ENCODE results near the gene SPRED1. TPM values are rescaled to one million over a fixed set of nuclear protein-coding genes. Genes with fewer than 3 reads are reported as not detected.

The SPRED1 gene
- total and polyA plus RNA-seq, 2 experiments from 2014 or later: 11.4 to 44.0 TPM

DNA sequence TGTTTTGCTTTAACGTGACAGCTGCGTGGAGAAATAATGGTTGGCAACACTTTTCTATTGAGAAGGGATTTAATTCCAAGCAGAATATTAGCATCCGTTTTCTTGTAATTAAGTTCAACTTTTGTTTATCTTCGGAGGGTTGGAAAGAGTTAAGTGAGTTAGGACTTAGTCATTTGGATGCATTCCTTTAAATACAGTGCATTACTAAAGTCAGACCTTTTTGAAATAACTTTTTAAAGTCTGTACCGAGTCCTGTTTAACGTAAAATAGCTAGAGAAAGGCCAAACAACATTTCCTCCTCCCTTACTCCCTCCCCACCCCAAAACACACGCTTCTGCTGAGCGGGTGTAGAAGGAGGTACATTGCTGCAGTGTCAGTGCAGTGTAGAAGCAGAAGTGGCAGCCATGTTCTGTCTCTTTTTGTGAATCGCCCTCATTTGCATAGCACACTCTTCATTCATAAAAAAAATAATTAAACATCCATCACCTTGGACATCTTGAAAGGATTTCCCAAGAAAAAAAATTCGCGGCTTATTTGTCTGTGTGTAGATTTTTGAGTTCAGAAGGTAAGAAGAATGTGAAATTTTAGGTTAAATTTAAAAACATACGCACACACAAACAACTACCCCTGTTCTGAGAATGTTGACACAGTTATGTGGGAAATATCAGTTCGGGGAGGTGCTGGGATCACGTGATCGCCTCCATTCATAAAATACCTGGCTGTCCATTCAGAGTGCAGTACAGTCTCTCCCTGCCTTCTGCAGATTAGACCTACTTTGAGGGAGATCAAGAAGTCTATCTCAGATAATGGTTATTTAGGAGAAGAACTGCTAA is 1.6 kb downstream of the SPRED1 start:
- DNase-seq (ENCODE audit: low spot score) (no peak), ATAC-seq (no peak)
- Histone ChIP-seq H3K36me3 (ENCODE audit: insufficient read depth) (no peaks in the 10 kb centered on the region), H4K20me1 (replicated peaks; ENCODE audit: insufficient read depth) (peaks cover 31% of the 10 kb centered on the region), H3F3A (replicated peaks; ENCODE audit: low read depth) (no peaks in the 10 kb centered on the region), H3K27ac (ENCODE audit: low read depth) (peak overlapping the region; percentile 98), H3K4me3 (peak overlapping the region; percentile 56), H3K27me3 (ENCODE audit: insufficient read depth) (no peaks in the 10 kb centered on the region), H3K79me2 (replicated peaks; ENCODE audit: insufficient read depth) (peaks cover 67% of the 10 kb centered on the region), H3K4me2 (peak overlapping the region; percentile 85), H3K4me1 (ENCODE audit: insufficient read depth) (peaks cover 47% of the 10 kb centered on the region), H3K9me2 (ENCODE audit: insufficient read depth) (no peaks in the 10 kb centered on the region), H2AFZ (no peak overlapping the region)
- no peaks in the 10 kb centered on the region for H3K9me3 Mint-ChIP-seq
- peak overlapping the region; percentile 96 for H3K4me3 Mint-ChIP-seq
- peaks cover 12% of the 10 kb centered on the region for H3K27me3 Mint-ChIP-seq (ENCODE audit: insufficient read depth, low read depth, poor library complexity)
- H3K4me1 Mint-ChIP-seq: peaks cover 33% of the 10 kb centered on the region
- peaks cover 14% of the 10 kb centered on the region for H3K36me3 Mint-ChIP-seq (ENCODE audit: low read depth)
- H3K27ac Mint-ChIP-seq: peak overlapping the region; percentile 94
- TF ChIP-seq STAT1 (IDR thresholded peaks at IDR 0.05; ENCODE audit: unreplicated experiment): no peak
- TF ChIP-seq JUNB (IDR thresholded peaks at IDR 0.05; ENCODE audit: unreplicated experiment): no peak
- TF ChIP-seq, protein P1, sequence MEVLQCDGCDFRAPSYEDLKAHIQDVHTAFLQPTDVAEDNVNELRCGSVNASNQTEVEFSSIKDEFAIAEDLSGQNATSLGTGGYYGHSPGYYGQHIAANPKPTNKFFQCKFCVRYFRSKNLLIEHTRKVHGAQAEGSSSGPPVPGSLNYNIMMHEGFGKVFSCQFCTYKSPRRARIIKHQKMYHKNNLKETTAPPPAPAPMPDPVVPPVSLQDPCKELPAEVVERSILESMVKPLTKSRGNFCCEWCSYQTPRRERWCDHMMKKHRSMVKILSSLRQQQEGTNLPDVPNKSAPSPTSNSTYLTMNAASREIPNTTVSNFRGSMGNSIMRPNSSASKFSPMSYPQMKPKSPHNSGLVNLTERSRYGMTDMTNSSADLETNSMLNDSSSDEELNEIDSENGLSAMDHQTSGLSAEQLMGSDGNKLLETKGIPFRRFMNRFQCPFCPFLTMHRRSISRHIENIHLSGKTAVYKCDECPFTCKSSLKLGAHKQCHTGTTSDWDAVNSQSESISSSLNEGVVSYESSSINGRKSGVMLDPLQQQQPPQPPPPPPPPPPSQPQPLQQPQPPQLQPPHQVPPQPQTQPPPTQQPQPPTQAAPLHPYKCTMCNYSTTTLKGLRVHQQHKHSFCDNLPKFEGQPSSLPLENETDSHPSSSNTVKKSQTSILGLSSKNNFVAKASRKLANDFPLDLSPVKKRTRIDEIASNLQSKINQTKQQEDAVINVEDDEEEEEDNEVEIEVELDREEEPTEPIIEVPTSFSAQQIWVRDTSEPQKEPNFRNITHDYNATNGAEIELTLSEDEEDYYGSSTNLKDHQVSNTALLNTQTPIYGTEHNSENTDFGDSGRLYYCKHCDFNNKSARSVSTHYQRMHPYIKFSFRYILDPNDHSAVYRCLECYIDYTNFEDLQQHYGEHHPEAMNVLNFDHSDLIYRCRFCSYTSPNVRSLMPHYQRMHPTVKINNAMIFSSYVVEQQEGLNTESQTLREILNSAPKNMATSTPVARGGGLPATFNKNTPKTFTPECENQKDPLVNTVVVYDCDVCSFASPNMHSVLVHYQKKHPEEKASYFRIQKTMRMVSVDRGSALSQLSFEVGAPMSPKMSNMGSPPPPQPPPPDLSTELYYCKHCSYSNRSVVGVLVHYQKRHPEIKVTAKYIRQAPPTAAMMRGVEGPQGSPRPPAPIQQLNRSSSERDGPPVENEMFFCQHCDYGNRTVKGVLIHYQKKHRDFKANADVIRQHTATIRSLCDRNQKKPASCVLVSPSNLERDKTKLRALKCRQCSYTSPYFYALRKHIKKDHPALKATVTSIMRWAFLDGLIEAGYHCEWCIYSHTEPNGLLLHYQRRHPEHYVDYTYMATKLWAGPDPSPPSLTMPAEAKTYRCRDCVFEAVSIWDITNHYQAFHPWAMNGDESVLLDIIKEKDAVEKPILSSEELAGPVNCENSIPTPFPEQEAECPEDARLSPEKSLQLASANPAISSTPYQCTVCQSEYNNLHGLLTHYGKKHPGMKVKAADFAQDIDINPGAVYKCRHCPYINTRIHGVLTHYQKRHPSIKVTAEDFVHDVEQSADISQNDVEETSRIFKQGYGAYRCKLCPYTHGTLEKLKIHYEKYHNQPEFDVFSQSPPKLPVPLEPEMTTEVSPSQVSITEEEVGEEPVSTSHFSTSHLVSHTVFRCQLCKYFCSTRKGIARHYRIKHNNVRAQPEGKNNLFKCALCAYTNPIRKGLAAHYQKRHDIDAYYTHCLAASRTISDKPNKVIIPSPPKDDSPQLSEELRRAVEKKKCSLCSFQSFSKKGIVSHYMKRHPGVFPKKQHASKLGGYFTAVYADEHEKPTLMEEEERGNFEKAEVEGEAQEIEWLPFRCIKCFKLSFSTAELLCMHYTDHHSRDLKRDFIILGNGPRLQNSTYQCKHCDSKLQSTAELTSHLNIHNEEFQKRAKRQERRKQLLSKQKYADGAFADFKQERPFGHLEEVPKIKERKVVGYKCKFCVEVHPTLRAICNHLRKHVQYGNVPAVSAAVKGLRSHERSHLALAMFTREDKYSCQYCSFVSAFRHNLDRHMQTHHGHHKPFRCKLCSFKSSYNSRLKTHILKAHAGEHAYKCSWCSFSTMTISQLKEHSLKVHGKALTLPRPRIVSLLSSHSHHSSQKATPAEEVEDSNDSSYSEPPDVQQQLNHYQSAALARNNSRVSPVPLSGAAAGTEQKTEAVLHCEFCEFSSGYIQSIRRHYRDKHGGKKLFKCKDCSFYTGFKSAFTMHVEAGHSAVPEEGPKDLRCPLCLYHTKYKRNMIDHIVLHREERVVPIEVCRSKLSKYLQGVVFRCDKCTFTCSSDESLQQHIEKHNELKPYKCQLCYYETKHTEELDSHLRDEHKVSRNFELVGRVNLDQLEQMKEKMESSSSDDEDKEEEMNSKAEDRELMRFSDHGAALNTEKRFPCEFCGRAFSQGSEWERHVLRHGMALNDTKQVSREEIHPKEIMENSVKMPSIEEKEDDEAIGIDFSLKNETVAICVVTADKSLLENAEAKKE (CRISPR knock-in tag; IDR thresholded peaks at IDR 0.05): no peak
- no peak for TF ChIP-seq CREB1 (CRISPR knock-in tag; IDR thresholded peaks at IDR 0.05; ENCODE audit: low read depth)
- no peak for TF ChIP-seq EZH2 (IDR thresholded peaks at IDR 0.05; ENCODE audit: low read depth, unreplicated experiment)
- TF ChIP-seq ZNF114 (CRISPR knock-in tag; IDR thresholded peaks at IDR 0.05): no peak
- no peak for TF ChIP-seq POLR2AphosphoS5 (IDR thresholded peaks at IDR 0.05; ENCODE audit: low read depth)
- TF ChIP-seq ZNF331 (CRISPR knock-in tag; IDR thresholded peaks at IDR 0.05; ENCODE audit: low read depth): no peak
- no peak for TF ChIP-seq EZH2phosphoT487 (IDR thresholded peaks at IDR 0.05; ENCODE audit: unreplicated experiment)
- TF ChIP-seq ETS1 (IDR thresholded peaks at IDR 0.05): no peak
- TF ChIP-seq, protein P2, sequence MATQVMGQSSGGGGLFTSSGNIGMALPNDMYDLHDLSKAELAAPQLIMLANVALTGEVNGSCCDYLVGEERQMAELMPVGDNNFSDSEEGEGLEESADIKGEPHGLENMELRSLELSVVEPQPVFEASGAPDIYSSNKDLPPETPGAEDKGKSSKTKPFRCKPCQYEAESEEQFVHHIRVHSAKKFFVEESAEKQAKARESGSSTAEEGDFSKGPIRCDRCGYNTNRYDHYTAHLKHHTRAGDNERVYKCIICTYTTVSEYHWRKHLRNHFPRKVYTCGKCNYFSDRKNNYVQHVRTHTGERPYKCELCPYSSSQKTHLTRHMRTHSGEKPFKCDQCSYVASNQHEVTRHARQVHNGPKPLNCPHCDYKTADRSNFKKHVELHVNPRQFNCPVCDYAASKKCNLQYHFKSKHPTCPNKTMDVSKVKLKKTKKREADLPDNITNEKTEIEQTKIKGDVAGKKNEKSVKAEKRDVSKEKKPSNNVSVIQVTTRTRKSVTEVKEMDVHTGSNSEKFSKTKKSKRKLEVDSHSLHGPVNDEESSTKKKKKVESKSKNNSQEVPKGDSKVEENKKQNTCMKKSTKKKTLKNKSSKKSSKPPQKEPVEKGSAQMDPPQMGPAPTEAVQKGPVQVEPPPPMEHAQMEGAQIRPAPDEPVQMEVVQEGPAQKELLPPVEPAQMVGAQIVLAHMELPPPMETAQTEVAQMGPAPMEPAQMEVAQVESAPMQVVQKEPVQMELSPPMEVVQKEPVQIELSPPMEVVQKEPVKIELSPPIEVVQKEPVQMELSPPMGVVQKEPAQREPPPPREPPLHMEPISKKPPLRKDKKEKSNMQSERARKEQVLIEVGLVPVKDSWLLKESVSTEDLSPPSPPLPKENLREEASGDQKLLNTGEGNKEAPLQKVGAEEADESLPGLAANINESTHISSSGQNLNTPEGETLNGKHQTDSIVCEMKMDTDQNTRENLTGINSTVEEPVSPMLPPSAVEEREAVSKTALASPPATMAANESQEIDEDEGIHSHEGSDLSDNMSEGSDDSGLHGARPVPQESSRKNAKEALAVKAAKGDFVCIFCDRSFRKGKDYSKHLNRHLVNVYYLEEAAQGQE (IDR thresholded peaks at IDR 0.05; ENCODE audit: unreplicated experiment): no peak
- TF ChIP-seq, protein P3, sequence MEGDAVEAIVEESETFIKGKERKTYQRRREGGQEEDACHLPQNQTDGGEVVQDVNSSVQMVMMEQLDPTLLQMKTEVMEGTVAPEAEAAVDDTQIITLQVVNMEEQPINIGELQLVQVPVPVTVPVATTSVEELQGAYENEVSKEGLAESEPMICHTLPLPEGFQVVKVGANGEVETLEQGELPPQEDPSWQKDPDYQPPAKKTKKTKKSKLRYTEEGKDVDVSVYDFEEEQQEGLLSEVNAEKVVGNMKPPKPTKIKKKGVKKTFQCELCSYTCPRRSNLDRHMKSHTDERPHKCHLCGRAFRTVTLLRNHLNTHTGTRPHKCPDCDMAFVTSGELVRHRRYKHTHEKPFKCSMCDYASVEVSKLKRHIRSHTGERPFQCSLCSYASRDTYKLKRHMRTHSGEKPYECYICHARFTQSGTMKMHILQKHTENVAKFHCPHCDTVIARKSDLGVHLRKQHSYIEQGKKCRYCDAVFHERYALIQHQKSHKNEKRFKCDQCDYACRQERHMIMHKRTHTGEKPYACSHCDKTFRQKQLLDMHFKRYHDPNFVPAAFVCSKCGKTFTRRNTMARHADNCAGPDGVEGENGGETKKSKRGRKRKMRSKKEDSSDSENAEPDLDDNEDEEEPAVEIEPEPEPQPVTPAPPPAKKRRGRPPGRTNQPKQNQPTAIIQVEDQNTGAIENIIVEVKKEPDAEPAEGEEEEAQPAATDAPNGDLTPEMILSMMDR (conservative IDR thresholded peaks at IDR 0.05; ENCODE audit: low read depth in 2 of 2): no peak
- TF ChIP-seq NANOG (IDR thresholded peaks at IDR 0.05; ENCODE audit: borderline replicate concordance): no peak

All from GM23338 (cell line).